GM19193 (cell line): ENCODE results near the gene ASCC3.

Experiments used
- POLR2A ChIP-seq: IDR thresholded peaks from 4 replicates; pipeline ENCODE4 v1.6.1; 2011; ENCODE audit not compliant: insufficient read depth, insufficient read length; ENCODE audit errors: extremely low read depth

ASCC3 gene

DNA sequence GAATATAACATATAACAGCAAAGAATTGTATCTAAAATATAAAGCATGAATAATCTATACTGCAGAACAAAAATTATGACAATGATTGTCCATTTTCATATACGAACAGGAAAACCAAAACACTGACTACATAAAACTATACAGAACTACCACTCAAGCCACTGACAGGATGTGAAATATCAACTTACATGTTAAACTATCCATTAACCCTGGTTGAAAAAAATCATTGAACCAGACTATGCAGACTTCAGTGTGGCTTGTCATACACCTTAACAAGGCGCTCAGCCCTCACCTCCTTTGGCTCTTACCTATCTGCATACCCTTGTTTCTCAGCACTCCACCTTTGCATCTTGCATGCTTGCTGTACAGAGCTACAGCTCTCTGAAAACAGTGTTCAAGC lies 34.9 kb downstream of the ASCC3 start:
- TF ChIP-seq POLR2A = no peak

DNA sequence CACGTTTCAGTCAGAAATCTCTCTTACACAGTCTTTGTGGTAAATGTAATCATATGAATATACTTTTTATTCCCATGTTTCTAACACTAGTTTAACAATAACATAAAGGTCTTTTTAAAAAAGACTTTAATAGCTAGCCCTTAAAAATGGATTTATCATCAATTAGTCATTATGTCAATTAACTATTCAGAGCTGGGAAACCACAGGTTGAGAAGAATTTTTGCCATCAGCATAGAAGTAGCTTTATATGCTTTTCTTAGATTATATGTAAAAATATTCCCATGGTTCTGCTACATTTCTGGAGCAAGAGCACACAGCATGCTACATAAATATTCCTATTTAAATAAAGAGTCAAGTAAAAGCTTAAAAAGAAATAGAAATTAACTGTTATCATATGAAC lies 35.5 kb downstream of the ASCC3 start:
- TF ChIP-seq POLR2A = no peak

DNA sequence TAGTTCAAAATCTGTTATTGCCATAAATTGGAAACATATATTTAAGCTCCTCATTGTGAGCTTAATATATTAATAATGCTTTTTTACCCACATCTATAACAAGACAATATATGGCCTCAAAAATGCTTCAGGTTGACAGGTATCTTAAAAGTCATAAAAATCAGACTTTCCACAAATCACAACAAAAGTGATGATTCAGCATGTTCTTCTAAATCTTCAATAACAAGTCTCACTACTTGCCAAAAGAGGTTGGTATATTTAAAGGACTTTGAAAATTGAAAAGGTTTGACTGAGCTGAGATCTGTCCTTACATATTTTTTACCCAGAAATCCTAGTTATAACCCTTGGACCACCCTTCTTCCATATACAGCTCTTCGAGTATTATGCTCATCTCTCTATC lies 41.7 kb downstream of the ASCC3 start:
- TF ChIP-seq POLR2A = no peak

DNA sequence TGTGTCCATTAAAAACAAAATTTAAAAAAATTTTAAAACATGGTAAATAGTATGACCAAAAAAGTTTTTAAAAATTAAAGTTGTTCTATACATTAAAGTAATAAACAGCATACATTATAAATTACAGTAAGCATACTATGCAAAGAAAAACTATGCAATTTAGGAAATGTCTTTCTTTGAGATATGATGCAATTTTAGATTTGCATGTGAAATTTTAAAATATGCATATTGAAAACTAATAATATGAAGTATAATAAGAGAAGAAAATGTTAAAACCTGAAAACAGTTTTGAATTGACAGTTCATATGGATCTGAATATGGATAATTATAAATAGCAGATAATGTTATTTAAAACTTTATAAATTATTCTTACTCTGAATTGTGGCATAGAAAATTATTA lies 43.1 kb downstream of the ASCC3 start:
- TF ChIP-seq POLR2A = no peak

DNA sequence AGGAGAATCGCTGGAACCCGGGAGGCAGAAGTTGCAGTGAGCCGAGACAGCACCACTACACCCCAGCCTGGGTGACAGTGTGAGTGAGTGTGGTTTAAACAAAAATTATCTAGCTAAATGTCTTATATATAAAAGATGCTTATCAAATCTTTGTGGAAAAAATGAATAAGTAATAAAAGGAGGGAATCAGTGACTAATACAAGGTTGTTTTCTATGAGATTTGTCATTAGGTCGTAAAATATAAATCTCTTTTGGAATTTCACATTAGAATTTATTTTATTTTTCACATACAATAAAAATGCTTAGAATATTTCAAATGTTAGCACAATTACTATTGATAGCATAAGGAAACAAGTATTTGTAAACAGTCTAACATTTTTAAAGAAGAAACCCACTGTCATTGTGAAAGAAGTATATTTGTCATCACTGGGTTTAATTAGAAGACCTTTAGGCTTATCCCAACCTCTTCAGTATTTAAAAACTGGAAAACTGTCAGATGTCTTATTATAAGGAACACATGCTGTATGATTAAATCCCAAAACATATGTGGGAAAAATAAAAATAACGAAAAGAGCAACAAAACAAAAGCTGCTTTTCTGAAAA lies 47.1 kb downstream of the ASCC3 start:
- TF ChIP-seq POLR2A = no peak

DNA sequence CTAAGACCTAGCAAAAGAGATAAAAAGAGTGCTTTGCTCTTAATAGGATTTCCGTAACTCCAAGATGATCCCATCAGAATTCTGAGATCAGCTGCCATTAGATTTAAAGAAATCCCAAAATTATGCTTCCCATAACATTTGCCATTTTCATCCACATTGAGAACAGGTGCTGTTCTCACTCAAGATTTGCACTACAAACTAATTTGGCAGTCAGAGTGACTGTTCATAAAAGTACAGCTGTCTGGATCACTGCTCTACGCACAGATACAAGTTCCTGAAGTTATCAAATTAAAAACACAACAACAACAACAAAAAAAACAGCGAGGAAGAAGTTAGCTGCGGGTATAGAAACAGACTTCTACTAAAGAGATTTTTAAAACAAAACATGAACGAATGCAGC lies 58.1 kb downstream of the ASCC3 start:
- no peak for TF ChIP-seq POLR2A

DNA sequence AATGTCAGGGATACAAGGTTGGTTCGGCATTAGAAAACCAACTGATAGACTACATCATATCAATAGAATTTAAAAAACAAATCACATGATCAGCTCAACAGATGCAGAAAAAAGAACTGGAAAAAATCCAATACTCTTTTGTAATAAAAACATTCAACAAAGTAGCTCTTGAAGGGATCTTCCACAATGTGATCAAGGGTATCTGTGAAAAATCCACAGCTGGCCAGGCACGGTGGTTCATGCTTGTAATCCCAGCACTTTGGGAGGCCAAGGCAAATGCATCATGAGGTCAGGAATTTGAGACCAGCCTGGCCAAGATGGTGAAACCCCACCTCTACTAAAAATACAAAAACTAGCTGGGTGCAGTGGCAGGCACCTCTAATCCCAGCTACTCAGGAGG lies 63.1 kb downstream of the ASCC3 start:
- TF ChIP-seq POLR2A = no peak

DNA sequence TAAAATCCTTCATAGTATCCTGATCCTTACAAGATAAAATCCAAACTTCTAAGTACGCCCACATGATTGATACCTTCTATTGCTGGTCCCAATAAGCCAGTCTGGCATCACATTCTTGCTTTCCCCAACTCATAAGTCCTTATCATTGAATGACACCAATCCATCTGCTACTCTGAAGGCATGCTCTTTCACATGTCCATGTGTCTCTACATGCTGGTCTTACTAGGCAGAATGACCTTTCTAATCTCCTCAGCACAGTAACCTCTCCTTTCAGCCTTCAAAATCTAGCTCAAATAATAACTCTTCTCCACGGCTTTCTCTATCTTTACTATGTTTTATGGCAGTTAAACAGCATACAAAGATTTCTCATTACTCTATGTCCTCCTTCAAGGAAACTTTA lies 71.1 kb downstream of the ASCC3 start:
- TF ChIP-seq POLR2A = no peak

DNA sequence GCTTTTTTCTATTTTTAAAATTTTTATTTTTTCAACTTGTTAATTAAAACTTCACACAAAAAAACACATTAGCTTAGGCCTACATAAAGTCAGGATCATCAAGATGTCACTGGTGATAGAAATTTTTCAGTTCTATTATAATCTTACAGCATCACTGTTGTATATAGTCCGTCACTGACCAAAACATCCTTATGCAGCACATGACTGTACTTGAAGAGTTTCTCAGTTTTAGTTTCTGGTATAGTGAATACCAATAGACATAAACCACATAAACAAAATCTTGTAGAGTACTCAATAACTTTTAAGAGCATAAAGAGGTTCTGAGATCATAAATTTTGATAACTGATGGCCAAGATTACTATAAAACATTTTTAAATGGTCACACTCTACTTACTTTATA lies 71.8 kb downstream of the ASCC3 start:
- TF ChIP-seq POLR2A = no peak

DNA sequence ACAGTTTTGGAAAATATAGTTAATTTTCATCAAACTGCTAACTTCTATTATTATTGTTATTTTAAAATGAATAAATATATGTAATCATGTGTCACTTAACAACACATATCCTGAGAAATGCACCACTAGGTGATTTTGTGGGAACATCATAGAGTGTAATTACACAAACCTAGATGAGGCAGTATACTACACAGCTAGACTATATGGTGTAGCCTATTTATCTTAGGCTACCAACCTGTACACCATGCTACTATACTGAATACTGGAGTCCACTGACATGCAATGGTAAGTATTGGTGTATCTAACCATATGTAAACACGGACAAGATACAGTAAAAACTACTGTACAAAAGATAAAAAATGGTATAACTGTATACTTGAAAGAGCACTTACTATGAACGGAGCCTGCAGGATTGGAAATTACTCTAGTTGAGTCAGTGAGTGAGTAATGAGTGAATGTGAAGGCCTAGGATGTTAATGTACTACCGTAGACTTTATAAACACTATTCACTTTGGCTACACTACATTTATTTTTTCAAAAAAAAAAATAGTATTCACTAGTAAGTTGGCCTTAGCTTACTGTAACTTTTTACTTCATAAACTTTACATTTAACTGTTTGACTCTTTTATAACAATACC lies 72.4 kb downstream of the ASCC3 start:
- TF ChIP-seq POLR2A = no peak

DNA sequence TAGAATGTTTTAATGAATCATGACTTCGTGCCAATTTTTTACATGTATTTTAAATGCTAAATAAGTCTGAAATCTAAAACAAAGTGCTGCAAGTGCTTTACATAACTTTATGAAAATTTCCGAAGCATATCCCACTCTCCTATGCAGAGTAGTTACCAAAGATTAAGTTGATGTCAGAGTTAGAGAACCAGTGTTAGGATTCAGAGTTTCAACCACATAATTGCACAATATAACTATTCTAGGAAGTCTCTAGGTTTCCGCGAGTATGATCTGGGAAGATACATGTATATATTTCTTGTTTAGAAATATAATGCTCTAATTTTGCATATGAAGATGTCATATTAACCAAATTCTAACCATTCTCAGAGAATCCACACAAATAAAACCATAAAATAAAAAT lies 74.8 kb downstream of the ASCC3 start:
- no peak for TF ChIP-seq POLR2A

DNA sequence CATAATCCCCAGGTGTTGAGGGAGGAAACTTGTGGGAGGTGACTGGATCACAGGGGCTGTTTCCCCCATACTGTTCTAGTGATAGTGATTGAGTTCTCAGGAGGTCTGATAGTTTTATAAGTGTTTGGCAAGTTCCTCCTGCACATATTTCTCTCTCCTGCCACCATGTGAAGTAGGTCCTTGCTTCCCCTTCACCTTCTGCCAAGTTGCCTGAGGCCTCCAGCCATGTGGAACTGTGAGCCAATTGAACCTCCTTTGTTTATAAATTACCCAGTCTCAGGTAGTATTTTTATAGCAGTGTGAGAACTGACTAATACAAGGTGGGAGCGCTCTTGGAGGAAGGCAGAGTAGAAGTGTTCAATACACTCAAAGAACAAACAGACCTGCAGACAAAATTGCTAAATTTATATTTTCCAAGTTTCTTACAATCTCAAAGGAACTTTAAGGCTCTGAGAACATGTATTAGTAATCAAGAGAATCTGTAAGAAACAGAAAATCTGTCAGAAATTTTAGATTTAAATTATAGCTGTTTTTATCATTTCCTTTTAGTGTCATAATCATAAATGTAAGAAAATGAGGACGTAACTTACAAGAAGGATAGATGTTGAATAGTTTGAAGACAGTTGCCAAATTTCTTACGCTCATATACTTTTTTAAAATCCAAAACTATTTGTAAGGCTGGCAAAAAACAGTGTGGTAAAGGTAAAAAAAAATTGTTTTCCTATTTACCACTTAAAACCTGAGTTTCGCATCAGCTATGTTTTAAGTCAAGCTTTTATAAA lies 77.7 kb downstream of the ASCC3 start:
- no peak for TF ChIP-seq POLR2A

DNA sequence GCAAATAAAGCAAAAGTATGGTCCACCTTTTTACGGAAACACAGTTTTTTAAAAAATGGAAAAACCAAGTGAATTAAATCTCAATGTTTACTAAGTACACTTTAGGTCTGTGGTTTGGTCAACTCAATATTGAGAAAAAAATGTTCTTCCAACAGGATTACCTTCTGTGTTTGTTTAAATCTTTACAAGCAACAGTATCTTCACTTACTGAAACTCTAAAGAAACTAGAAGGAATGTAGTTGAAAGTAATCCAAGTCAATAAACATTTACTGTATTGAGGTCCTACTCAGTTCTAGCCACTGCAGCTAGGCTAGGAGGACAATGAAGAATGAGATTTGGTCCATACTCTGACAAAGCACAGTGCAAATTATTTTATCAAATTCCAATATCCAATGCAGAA lies 80.1 kb downstream of the ASCC3 start:
- no peak for TF ChIP-seq POLR2A

DNA sequence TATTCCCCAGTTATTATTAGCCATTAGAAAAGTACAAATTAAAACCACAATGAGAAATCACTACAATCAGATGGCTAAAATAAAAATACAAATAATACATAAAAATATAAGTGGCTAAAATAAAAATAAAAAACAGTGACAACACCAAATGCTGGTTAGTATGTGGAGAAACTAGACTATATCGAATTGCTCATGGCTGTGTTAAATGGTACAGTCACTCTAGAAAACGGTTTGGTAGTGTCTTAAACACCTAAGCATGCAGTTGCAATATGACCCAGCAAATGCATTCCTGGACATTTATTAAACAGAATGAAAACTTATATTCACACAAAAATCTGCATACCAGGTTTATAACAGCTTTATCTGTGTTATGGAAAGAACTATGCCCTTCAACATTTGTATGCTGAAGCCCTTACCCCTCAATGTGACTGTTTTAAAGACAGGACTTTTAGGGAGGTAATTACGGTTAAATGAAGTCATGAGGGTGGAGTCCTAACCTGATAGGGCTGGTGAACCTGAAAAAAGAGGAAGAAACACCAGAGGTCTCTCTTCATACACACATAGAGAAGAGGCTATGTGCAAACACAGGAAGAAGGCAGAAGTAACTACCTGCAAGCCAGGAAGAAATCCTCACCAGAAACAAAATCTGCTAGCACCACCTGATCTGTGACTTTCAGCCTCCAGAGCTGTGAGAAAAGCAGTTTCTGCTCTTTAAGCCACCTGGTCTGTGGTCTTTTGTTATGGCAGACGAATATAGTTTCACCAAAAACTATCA lies 84.9 kb downstream of the ASCC3 start:
- TF ChIP-seq POLR2A = no peak

DNA sequence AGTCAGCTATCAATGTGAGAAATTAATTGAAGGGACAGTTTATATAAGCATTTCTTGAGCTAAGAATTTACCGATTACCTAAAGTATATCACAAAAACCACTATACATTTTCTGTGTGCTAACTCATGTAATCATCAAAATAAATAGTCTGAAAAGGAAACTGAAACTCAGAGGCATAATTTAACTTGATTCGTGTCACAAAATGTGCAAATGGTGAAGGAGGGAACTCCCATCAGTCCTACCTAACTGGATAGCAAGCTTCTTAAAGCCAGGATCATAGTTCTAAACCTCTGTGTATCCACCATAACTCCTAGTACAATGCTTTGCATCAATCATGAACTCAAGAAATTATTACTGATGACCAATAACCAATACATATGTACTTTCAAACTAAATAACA lies 91.0 kb downstream of the ASCC3 start:
- TF ChIP-seq POLR2A = no peak
